Stimulated activated CD8-positive, alpha-beta memory T cell treated with anti-CD3 and anti-CD28 coated beads, Interleukin-15, amount 100 ng/mL, for 48 hours (primary cell): Measurements from ENCODE around the gene ZNF341.

ENCODE experiments used
- DNase-seq, 2 donors: peaks; one replicate each; pipeline ENCODE4 v3.0.0-alpha.2; 2020; ENCODE audit warnings: low read depth in 2 of 2

Gene ZNF341

DNA sequence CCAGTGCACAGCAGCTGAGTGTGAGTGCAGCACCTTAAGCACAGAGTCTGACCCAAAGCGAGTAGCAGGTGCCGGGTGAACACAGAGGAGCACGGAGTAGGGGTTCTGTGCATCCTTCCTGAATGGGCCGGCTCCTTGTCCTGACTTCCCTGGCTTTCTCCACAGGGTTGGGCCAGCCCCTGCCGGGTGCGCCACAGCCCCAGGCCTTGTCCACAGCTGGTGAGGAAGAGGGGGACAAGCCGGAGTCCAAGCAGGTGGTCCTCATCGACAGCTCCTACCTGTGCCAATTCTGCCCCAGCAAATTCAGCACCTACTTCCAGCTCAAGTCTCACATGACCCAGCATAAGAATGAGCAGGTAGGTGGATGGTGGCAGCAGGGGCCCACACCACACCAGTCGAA is 34.9 kb downstream of the ZNF341 start:
- DNase-seq = no peak

DNA sequence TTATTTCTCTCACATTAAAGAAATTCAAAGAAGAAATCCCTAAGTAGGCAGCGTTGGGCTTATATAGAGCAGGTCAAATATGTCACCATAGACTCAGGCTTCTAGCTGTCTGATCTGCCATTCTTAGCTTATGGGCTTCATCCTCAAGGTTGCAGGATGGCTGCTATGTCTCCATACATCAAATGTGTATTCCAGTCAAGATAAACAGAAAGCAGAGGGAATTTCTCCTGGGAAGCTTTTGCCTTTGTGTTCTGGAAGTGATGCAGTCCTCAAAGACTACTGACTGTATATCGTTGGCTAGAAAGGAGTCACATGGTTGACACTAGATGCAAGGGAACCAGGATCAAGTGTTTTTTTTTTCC is 36.0 kb downstream of the ZNF341 start:
- DNase-seq = no peak

- no peak for DNase-seq
These were observed 37.2 kb downstream of the ZNF341 start for GRCh38 chr20:33769043-33769442.

DNA sequence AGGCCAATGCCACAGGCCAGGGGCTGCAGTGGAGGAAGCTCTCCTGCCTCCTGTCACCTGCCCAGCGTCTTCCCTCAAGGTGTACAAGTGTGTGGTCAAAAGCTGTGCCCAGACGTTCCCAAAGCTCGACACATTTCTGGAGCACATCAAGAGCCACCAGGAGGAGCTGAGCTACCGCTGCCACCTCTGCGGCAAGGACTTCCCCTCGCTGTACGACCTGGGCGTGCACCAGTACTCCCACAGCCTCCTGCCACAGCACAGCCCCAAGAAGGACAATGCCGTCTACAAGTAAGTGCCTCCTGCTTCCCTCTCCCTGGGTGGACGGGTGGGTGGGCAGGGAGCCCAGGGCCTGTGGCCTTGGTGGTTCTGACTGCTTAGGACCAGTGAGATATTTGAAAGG is 38.2 kb downstream of the ZNF341 start:
- no peak for DNase-seq

GRCh38 chr20:33771938-33772337 is 40.1 kb downstream of the ZNF341 start:
- DNase-seq = no peak

DNA sequence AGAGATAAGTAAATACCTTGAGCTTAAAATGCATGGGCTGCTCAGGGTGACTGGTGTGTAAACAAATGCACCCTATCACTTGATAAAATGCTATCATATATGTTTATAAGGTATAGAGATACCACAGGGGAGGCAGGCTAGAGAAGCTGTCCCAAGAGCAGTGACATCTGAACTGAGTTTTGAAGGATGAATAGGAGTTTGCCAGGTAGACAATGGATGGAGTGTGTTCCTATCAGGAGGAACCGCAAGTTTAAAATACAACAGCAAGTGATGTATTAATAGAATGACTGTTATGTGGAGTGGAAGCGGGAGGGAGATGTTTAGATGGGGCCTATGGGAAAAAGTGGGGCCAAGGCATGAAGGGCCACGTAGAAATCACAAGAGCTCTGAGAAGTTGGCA is 40.6 kb downstream of the ZNF341 start:
- no peak for DNase-seq

DNA sequence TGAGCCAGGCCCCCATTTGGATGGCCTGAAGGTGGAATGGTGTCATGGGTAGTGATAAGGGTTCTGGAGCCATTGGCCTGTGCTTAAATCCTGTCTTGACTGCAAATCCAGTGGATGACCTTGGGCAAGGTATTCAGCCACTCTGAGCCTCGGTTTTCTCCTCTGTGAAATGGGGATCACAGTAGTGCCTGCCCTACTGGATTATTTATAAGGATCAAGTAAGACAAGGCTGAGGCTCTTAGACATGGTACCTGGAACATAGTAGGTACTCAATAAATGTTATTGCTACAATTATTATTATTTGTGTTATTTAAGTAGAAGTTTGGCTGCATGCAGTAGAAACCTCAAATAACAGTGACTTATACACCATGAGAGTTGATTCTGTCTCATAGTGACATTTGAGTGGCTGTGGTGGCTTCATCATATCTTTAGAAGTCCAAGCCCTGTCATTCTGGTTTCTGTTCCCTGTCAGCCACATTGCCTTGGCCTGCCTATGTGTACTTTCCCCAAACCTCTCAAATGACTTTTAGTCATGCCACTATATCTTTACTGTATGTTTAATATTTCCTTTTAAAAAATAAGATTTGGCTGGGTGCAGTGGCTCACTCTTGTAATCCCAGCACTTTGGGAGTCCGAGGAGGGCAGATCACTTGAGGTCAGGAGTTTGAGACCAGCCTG is 41.8 kb downstream of the ZNF341 start:
- DNase-seq = peak; percentile 15 to 28

- no peak for DNase-seq
These were observed 46.0 kb downstream of the ZNF341 start for GRCh38 chr20:33777816-33778215.

DNA sequence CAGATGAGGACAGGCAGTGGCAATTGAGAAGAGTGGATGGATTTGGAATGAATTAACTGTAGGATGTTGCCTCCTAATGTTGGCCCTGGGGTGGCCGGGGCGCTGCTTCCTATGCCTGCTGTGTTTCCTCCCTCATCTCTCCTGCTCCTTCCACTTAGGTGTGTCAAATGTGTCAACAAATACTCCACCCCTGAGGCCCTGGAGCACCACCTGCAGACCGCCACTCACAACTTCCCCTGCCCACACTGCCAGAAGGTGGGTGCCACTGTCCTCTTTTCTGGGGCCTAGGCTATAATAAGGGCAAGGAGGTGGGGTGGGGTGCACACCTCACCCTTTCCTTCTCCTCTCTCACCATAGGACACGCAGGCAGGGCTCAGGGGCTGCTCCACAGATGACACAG is 49.3 kb downstream of the ZNF341 start:
- DNase-seq = no peak

- no peak for DNase-seq
These were observed 50.1 kb downstream of the ZNF341 start for GRCh38 chr20:33781945-33782344.

- DNase-seq = no peak
These were observed 51.5 kb downstream of the ZNF341 start for GRCh38 chr20:33783256-33783655.

DNA sequence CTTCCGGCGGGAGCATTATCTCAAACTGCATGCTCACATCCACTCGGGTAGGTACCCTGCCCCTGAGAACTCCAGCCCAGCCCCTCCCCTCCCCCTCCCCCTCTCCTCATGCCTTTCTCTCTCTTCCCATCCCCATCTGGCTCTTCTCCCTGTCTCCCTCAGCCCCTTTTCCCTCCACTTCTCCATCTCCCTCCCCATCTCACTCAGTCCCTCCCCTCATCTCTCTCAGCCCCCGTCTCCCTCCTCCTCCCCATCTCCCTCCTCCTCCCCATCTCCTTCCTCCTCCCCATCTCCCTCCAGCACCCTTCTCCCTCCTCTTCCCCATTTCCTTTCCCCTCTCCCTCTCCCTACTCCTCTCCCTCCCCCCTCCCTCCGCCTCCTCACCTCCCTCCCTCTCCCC is 52.0 kb downstream of the ZNF341 start:
- DNase-seq = no peak

- no peak for DNase-seq
These were observed 52.4 kb downstream of the ZNF341 start for GRCh38 chr20:33784225-33784624.

DNA sequence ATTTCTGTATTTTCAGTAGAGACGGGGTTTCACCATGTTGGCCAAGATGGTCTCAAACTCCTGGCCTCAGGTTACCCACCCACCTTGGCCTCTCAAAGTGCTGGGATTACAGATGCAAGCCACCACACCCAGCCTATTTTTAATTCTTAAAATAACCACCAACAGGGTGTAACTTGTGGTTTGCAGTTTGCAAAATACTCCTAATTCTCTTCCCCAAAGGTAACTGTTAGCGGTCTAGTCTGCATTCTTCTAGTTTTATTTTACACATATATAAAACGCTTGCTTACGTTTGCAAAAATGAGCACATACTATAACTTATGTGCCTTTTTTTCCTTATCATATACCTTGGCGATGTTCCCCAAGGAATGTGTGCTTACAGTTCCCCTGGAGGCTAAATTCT is 53.7 kb downstream of the ZNF341 start:
- DNase-seq = no peak

GRCh38 chr20:33787253-33787891 is 55.6 kb downstream of the ZNF341 start:
- no peak for DNase-seq

- DNase-seq = no peak
These were observed 56.7 kb downstream of the ZNF341 start for GRCh38 chr20:33788351-33789049.

DNA sequence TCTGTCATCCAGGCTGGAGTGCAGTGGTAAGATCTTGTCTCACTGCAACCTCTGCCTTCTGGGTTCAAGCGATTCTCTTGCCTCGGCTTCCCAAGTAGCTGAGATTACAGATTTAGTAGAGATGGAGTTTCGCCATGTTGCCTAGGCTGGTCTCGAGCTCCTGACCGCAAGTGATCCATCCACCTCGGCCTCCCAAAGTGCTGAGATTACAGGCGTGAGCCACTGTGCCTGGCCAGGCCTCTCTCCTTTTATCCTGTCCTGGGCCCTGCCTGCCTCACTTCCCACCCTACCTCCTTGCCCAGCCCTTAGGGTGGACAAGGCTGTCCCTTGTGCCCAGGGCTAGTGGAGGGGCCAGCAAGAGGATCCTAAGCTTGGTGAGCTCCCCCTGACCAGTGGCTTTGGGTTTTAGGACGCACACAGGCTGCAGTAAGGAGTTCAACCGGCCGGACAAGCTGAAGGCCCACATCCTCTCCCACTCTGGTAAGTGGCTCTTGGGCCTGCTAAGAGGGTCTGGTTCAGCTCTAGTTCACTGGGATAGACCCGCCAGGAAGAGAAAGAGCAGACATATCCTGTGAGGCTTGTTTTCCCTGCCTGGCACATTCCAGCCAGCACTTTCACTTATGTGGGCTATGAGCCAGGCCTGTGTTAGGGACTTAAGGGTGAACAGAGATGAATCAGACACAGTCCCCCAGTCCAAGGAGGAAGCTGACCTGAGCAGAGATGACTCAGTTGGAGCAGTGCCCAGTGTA is 57.5 kb downstream of the ZNF341 start:
- no peak for DNase-seq

DNA sequence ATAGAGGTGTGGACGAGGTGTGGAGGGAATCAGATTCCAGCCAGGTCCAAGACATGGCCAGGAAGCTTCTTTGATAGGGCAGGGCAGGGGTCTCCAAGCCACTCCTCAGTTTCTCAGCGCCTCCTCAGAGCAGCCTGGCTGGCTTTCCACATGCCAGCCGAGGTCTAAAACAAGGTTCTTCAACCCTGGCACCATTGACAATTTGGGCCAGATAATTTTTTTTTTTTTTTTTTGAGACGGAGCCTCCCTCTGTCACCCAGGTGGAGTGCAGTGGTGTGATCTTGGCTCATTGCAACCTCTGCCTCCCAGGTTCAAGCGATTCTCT is 58.0 kb downstream of the ZNF341 start:
- no peak for DNase-seq

GRCh38 chr20:33790566-33790965 is 58.8 kb downstream of the ZNF341 start:
- DNase-seq = no peak

DNA sequence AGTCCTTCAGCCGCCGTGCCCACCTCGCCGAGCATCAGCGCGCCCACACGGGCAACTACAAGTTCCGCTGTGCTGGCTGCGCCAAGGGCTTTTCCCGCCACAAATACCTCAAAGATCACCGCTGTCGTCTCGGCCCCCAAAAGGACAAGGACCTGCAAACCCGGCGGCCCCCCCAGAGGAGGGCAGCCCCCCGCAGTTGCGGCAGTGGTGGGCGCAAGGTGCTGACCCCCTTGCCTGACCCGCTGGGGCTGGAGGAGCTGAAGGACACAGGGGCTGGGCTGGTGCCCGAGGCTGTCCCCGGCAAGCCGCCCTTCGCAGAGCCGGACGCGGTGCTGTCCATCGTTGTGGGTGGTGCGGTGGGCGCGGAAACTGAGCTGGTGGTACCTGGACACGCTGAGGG is 59.2 kb downstream of the ZNF341 start:
- DNase-seq = no peak

DNA sequence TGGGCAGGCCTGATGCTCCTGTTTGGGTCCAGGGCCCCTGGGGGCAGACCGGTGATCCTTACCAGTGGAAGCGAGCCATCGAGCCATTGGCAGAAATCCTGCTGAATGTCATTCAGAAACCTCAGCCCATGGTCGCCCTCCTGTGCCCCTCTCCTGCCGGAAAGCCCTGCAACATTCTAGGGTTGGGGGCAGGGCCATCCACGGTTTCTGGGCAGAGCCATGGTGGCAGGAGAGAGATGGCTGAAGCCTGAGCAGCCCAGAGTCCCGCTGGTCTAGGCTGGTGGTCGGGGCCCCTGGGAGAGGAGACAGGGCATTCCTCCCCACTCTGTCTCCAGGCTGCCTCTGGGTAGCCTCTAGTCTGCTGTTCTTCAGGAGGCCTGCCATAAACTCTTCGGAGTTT is 59.7 kb downstream of the ZNF341 start:
- no peak for DNase-seq

GRCh38 chr20:33791959-33792597 is 60.3 kb downstream of the ZNF341 start:
- DNase-seq = peak in 1 of 2 donors; percentile 17
